Activated CD8-positive, alpha-beta memory T cell treated with anti-CD3 and anti-CD28 coated beads, Interleukin-2, amount 50 U/mL, for 48 hours (primary cell): ENCODE measurements around the gene RASA3.
"Not testable (repeated sequence)": the region's sequence is repeated elsewhere in the genome, so short reads cannot be mapped to it uniquely, and the experiment has no call there.

Experiments
- DNase-seq: peaks from one replicate; pipeline ENCODE4 v3.0.0-alpha.2; 2020

Gene RASA3

DNA sequence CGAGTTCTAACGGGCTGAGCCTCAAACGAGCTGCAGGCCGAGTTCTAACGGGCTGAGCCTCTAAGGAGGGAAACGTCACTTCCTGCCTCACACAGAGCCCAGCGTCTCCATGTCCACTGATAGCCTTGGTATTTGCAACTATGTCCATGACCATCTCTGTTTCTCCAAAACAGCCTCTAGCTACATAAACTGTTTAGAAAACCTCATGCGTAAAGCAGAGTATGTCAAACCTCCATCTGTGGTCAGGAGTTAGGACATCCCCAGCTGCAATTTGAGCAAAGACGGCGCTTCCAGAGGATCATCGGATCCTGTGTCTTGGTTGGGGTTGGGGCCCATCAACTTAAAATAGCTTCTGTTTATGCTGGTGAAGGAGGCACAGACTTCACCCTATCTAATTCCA lies 20.8 kb downstream of the RASA3 start:
- peak; percentile 47 for DNase-seq

DNA sequence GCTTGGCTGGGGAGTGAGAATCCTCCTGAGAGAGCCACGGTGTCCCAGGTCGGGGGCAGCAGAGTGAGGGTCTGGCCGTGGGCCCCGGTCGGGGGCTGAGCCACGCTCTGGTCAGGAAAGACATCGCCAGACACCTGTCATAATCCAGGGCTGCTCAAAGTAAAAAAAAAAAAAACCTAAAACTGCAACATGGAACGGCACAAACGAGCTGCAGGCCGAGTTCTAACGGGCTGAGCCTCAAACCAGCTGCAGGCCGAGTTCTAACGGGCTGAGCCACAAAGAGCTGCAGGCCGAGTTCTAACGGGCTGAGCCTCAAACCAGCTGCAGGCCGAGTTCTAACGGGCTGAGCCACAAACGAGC lies 21.6 kb downstream of the RASA3 start:
- DNase-seq = not testable (repeated sequence)

DNA sequence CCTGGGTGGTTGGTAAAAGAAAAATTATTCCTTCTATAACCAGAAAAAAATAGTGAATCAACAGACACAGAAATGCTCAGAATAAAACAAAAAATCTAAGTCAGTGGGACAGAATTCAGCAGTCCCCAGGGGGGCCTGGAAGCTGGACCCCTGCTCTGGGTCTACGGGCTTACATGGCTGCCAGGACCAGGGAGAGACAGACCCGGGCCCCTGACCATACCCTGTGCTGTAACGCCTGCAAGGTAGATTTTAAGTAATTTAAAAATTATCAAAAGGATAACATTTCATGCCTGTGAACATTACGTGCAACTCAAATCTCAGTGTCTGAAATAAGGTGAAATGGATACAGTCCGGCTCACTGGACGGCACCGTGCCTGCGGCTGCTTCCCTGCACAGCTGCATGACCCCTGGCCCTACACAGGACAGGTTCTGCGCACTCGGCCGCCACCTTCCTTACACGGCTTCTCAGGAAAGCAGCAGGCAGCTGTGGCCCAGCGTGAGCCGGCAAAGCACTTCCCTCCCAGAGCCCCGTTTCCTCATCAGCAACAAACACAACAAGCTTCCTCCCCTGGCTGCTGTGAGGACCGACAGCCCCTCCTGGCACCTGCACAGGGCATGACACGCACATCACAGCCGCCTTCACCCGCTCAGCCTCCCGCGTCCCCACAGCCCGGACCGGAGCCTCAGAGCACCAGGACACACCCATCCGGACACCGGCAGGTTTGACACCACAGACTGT lies 22.2 kb downstream of the RASA3 start:
- peak; percentile 83 for DNase-seq

GRCh38 chr13:114109641-114110041 lies 22.8 kb downstream of the RASA3 start:
- peak; percentile 73 for DNase-seq

- DNase-seq = peak; percentile 55
Measured at GRCh38 chr13:114108894-114109293, 23.5 kb downstream of the RASA3 start.

DNA sequence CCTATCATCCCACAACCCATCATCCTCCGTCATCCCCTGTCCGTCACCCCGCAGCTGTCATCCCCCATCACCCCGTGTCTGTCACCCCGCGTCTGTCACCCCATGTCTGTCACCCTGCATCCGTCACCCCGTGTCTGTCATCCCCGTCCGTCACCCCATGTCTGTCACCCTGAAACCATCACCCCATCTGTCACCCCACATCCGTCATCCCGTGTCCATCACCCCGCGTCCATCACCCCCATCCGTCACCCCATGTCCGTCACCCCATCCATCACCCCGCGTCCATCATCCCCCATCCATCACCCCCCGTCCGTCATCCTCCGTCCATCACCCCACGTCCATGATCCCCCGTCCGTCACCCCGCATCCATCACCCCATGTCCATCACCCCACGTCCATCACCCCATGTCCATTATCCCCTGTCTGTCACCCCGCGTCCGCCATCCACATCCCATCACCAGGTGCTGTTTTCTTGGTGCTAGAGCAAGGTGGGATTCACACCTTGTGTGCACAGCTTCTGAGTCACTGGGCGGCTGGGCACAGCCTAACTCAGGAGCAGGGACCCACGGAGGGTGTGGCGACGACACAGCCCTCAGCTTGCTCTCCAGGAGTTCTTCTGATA lies 24.2 kb downstream of the RASA3 start:
- DNase-seq = peak; percentile 52

GRCh38 chr13:114107686-114108081 lies 24.7 kb downstream of the RASA3 start:
- DNase-seq = no peak

GRCh38 chr13:114106991-114107685 lies 25.3 kb downstream of the RASA3 start:
- peak; percentile 51 for DNase-seq

- peak; percentile 17 for DNase-seq
Measured at GRCh38 chr13:114106526-114106925, 25.9 kb downstream of the RASA3 start.

GRCh38 chr13:114105521-114106225 lies 26.8 kb downstream of the RASA3 start:
- peak; percentile 39 for DNase-seq

- no peak for DNase-seq
Measured at GRCh38 chr13:114104655-114105520, 27.5 kb downstream of the RASA3 start.

DNA sequence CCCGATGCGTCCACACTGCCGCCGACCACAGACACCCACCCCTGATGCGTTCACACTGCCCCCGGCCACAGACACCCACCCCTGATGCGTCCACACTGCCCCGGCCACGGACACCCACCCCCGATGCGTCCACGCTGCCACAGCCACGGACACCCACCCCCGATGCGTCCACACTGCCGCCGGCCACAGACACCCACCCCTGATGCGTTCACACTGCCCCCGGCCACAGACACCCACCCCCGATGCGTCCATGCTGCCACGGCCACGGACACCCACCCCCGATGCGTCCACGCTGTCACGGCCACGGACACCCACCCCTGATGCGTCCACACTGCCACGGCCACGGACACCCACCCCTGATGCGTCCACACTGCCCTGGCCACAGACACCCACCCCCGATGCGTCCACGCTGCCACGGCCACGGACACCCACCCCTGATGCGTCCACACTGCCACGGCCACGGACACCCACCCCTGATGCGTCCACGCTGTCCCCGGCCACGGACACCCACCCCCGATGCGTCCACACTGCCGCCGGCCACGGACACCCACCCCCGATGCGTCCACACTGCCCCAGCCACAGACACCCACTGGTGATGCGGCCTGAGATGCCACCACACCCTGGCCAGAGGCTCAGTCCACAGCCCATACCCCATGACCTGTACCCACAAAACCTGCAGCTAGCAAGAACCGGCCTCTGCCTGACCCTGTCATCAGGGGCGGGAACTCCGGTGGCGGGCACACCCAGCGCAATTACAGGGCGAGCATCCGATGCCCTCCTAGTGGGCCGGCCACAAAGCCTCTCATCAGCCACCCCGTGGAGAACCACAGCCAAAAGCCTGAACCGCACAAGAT lies 28.4 kb downstream of the RASA3 start:
- DNase-seq = no peak

GRCh38 chr13:114103289-114103621 lies 29.2 kb downstream of the RASA3 start:
- DNase-seq = not testable (repeated sequence)

DNA sequence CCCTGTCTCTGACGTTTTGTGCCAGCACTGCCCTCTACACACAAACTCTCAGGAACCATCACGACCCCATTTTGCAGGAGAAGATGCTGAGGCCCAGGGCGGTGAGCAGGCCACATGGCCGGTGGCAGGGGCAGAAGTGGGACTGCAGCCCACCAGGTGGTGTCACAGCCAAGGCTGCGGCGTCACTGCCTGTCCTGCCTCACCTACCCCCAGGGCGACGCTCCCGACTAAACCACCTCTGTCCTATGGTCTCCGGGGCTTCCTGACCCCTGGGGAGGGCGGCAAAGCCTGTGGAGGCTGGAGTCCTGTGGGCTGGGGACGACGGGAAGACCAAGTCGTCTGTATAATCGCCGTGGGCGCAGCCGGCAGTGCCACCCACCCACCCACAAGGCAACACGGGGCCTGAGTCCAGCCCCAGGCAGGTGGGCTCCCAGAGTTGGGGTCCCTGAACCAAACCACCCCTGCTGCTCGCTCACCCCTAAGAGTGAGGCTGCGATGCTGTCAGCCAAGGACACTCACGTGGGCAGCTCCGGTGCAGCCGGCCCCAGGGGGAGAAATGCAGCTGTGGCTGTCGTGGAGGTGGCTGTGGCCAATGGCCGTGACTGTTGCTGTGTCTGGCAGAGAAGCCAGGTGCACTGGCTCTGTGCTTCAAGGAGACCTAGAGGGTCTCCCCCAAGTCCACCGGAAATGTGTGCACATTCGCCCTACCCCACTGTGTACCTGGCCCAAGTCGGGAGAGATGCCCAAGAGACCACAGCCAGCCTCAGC lies 29.7 kb downstream of the RASA3 start:
- DNase-seq = no peak

- no peak for DNase-seq
Measured at GRCh38 chr13:114102131-114102520, 30.3 kb downstream of the RASA3 start.

DNA sequence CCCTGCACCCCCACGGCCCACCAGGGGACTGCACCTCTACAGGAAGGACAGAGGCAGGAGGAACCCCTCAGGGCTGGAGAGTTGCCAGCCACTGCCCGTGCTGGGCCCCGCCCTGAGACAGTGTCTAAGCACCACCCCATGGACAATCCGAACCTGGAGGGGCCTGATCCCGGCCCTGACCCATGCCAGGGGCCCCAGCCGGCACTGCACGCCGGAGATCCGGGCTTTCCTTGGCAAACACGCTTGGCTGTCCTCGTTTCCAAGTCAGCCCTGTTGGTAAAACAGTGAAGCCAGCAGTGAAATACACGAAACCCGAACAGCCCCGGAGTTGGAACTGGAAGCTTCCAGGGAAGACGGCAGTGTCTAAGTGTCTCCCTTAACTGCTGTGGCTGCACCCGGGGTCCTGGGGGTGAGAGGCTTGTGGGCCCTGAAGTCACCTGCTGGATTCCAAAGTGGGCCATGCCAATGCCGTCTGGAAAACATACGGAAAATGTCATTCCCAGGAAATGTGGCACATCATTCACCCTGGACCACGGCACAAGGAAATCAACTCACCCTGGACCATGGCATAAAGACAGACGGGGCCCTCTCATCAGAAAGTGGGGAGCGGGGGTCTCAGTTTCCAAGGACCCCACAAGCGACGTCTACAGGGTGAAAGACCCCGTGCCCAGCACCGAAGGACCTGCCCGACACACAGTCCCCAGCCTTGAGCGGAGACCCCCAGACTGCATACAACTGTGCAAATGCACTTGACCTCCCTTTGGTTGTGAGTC lies 30.9 kb downstream of the RASA3 start:
- DNase-seq = no peak

DNA sequence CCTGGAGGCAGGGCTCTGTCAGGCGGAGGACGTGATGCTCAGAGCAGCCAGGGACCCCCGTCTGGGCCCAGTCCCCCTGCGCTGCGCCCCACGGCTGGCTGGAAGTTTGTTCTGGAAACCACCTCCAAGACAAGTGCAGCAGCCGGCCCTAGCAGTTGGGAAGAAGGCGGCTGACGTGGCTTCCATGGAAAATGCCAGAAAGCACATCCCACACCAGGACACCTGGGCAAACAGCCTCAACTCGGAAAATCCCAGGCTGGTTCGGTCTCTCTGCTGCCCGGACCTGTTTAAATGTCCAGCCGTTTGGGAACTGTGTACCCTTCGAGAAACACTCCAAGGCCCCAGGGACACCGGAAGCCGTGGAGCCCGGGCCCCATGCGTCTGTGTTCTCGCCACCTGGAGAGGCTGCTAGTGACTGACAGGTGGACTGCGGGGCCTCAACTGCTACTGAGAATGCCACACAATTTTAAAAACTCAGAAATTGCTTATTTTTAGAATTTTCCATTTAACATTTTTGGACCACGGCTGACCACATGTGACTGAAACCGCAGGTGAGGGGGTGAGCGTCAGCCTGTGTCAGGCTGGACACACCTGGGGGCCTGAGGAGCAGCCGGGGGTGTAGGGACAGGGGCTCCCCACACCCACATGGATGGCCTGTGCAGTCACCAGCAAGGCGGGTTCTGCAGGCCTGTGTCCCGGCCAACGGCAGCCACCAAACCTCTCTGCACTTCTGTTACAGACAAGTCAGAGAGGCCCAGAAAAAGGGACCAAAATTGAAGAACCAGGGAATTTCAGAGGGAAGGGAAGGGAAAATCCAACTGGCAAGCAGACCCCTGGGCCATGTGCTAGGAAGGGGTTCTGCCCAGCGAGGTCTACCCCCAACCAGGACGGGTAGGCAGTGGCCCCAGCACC lies 31.7 kb downstream of the RASA3 start:
- no peak for DNase-seq

DNA sequence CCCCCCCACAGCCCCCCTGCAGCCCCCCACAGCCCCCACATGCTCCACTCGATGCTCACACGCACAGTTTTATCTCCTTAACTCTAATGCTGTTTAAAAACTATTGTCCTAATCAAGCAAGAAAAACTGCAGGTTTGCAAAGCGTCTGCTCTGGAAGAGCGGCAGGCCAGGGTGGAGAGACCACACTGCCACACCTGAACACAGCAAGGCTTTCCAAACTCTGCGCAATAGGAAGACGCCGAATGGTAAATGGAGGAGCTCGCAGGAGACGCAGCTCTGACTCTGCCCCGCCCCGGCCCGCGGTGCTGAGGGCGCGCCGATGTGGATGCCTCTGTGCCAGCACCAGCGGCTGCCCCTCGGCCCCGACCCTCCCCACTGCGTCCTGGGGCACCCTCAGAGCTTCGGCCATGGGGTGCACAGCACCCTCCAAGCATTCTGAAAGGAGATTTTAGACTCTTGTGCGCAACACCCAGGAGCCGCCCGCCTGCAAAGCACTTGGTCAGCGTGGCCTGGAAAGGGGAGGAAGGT lies 32.4 kb downstream of the RASA3 start:
- DNase-seq = no peak

- no peak for DNase-seq
Measured at GRCh38 chr13:114099191-114099590, 33.2 kb downstream of the RASA3 start.
